GM18520 (cell line): ENCODE results near the gene DOCK9.

ENCODE experiments used
- ATAC-seq: cut with Tn5 transposase; IDR thresholded peaks from one replicate; pipeline ENCODE4 v1.9.1; 2021; ENCODE audit not compliant: unreplicated experiment

DOCK9 gene

DNA sequence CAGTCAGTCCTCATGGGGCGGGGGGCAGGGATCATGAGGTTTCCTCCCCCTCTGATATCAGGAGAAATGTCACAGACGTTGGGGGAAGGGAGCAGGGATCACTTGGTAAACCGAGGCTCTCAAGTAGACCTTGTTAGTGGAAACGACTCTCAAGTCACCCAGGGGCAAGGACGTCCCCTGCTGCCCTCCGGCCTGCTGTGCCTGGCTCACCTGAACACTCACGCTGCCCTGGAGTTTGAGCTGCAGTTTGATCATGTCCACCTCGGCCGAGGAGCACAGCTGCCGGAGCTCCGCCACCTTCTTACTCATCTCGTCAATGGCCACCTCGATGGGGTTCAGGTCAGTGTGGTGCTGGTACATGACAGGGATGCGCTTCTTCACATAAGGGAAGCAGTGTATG, 177.8 kb downstream of the DOCK9 start:
- no peak for ATAC-seq

DNA sequence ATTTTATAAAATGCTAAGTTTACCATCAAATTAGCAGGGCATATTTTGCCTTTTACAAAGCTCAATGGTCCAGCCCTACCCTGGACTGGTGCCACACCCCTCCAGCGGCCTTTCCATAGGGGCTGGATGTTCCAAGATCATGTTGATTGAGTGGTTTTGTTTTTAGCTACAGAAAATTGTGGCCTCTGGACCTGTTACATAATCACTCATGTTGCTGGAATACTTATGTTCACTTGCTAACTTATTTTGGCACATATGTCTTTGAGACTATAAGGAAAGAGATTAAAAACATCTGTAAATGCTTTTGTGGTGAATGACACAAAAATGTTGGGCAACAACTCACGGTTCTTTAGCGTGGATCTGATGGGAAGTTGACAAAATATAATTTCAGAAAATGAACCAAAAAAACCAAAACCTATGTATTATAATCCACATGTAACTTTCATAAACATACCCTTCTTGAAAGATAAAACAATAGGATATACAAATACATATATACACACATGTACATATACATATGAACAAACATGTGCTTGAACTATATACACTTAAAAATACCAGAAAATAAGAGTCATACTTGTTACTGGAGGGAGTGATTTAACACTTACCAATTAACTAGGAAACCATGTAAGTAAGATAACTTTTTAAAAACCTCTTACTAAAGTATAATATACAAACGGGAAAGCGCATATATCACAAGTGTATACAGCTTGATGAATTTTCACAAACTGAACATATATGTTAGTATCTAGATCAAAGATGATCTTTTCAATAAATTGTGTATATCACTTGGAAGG, 178.8 kb downstream of the DOCK9 start:
- ATAC-seq: no peak

DNA sequence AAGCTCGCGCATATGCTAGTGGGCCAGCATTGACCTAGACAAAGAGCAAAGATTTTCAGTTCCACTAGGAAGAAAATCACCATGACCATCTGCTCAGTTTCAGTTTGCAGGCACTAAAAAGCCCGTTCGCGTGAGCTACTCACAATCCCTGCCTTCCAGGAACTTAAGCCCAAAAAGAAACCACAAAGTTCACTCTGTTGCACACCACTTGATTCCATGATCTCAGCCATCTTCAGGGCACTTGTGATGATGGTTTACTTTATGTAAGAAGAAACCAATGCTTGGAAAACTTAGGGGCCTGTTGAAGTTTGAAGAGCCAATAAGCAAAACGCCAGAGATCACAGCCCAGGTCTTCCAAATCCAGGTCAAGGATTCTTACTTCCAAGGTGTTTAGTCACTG, 180.4 kb downstream of the DOCK9 start:
- ATAC-seq: no peak

DNA sequence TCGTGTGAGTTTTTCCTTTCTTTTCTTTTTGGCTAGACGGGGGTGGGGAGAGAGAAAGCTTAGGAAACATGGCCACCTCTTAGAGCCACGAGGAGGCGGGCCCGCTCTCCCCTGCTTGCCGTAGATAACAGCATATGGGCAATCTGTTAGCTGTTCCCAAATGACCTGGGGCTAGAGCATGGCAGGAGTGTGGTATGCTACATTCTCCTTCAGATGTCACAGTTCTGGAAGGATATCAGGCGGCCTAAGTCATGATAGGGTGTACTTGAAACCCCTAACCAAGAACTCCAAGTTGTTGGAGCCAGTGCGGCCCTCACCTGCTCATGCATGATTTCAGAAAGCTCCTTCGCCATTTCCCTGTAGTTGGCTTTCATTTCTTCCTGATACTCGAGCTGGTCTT, 181.1 kb downstream of the DOCK9 start:
- ATAC-seq: no peak

DNA sequence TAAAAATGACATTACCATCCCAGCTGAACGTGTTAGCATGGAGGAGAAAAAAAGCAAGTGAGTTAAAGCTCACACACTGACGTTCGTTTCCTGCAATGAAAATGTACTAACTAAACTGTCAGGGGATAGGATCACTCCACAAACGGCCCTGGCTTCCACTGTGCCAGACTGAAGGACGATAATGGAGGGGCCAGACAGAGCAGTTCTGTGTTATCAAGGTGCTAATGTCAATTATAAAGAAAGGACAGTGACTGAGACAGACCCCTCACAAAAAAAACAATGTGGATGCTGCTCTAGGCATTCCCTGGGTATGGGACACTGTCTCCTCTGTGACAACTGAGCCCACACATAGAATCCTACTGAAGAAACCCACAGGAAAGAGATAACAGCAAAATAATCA, 181.7 kb downstream of the DOCK9 start:
- no peak for ATAC-seq

DNA sequence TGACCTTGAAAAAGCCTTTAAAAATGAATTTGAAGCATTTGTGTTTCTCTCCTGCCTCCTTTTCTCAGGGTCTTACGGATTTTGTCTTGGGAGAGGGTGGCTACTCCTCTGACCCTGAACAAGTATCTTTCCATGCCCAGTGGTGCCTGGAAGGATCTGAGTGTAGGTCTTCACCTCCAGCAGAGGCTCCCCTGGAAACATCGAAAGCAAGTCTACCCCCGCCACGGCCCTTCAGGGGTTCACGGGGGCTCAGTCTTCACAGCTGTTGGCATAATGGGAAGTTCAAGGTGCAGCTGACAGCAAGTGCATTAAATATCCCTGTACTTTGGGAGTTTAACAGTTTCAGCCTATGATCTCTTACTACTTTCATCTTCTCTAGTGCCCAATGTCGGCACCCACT, 182.6 kb downstream of the DOCK9 start:
- ATAC-seq: no peak

DNA sequence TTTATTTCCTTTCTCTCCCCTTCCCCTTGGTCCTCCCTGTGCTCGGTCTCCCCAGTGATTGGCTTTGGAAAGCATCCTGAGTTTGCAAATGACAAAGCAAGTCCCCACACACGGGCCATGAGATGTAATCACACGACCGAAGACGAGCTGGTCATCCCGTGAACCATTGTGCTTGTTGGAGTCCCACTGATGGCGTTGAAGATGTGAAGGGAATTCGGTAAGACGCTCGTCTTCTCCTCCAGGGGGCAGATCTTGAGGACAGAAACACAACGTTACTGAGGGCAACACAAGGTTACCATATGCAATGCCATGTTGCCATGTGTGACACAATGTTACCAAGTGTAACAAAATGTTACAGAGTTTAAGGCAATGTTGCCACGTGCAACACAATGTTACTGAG, 183.4 kb downstream of the DOCK9 start:
- no peak for ATAC-seq

DNA sequence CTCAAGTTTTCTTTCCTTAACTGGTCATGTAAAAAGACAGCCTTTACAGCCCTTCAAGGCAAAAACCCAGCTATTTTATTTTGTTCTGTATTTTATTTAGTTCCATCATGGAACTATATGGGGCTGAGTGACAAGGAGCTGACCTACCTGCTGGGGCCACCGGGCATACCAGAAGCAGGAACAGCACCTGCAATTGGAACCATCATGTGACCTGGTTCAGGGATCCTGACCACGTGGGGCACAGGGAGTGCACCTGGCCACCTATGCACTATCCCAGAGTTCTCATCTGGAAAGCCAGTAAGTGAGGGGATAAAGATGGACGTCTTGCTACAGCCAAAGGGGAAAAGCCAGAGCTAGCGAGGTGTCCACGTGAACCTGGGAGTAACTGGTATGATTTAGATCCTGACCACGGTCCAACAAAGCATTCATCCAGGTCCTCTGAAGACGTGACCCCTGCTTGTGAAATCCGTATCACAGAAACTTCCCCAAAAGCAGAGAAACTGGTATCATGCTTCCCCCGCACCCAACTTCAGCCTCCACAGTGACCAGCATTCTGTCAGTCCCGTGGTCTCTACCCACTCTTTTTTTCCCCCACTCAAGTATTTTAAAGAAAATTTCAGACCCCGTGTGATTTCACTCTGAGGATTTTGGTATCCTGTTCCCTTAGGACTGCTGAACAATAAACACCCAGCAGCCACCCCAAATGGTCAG, 184.9 kb downstream of the DOCK9 start:
- no peak for ATAC-seq

DNA sequence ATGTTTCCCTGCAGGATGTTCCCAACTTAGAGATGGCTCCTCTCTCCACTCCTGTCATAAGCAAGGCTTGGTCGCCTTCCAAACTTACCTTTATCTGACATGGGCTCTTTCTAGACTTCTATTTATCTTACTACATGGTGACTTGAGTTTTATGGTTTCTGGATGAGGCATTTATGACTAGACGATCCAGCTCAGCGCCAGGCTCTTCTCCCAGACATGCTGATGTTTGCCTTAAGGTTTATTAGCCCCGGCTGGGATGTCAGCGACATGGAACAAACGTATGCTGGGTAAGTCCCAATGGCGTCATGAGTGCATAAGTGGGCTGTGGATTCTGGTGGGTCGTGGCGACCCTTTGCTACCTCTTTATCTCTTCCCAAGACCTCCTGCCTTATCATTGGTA, 185.5 kb downstream of the DOCK9 start:
- no peak for ATAC-seq

DNA sequence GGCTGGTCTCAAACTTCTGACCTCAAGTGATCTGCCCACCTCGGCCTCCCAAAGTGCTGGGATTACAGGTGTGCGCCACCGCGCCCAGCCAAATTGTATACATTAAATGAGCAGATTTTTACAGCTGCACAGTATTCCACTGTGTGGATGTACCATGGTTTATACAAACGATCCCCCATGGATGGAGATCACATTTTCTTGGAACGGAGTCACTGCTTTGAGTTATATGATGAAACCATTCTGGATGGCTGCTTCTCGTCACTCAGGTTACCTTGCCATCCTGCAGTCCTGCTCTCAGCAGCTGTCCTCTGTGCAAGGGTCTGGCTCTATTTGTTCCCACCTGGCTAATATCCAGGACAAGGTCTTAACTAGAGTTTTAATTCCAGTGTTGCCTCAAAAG, 186.3 kb downstream of the DOCK9 start:
- no peak for ATAC-seq

DNA sequence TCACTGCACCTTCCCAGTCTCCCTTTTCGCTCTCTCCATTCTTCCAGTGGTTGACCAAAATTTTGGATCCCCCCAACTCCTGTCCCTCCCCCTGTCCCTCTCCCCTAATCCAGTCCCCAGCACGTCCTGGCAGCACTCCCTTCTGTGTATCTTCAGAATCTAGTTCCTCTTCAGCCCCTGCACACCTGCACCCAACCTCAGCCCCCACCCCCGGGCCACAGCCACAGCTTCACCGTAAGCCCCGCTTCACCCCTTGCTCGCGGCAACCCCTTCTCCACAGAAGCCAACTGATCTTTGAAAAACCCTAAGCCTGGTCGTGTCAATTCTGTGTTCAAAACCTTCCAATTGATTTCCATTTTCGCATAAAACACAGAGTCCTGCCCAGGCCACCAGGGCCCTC, 189.9 kb downstream of the DOCK9 start:
- no peak for ATAC-seq

DNA sequence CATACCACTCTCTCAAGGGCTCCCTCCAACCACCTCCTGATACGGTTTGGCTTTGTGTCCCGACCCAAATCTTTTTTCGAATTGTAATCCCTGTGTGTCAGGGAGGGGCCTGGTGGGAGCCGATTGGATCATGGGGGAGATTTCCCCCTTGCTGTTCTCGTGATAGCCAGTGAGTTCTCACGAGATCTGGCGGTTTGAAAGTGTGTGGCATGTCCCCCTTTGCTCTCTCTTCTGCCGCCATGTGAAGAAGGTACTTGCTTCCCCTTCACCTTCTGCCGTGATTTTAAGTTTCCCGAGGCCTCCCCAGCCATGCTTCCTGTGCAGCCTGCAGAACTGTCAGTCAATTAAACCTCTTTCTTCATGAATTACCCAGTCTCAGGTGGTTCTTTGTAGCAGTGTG, 190.7 kb downstream of the DOCK9 start:
- no peak for ATAC-seq

DNA sequence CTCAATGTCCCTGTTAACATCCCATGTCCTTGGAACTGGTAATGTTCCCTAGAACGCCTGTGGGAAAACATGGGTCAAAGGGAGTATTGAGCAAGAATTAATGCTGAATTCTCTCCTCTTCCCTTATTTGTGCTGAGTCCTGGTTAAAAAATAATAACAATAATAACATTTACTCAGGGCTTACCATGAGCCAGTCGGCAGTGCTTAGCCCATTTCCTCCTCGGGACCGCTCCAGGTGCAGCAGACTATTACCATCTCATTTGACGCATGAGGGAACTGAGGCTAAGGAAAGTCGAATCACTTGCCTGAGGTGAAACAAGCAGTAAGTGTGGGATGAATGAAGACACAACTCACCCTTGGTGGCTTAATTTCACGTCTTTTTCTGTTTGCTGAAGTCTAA, 191.8 kb downstream of the DOCK9 start:
- ATAC-seq: no peak

DNA sequence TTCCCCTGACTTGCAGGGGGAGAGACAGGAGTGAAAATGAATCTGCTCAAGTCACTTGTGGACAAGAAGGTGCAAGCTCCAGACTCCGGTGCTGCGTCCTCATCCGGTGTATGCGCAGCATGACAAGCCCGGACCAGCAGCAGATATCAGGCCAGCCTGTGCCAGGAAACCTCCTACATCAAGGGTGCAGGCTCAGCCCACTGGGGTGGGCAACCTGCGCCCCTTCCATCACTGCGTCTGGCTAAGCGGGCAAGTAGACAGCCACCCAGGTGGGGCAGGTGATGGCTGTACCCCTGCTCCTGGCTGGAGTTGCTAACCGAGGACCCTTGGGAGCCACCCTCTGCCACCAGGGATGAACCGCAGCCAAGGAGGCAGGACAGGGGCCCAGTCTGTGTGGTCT, 192.5 kb downstream of the DOCK9 start:
- no peak for ATAC-seq

DNA sequence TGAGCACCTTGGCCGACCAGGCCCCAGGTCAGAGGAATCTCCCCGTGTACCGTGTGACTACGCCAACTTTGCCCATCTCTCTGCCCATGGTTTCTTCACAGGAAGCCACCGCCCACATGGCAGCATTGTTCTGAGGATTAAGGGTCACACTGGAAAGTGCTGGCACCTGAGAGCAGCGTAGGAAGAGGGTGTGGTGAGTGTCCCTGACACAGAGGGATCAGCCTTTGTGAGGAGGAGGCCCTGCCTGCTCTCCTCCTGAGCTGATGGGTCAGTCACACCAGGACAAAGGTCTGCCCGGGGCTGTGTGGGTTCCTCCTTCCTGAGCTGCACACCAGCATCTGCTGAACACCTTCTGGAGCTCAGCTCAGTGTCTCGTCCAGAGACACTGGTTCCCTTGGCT, 193.2 kb downstream of the DOCK9 start:
- no peak for ATAC-seq

DNA sequence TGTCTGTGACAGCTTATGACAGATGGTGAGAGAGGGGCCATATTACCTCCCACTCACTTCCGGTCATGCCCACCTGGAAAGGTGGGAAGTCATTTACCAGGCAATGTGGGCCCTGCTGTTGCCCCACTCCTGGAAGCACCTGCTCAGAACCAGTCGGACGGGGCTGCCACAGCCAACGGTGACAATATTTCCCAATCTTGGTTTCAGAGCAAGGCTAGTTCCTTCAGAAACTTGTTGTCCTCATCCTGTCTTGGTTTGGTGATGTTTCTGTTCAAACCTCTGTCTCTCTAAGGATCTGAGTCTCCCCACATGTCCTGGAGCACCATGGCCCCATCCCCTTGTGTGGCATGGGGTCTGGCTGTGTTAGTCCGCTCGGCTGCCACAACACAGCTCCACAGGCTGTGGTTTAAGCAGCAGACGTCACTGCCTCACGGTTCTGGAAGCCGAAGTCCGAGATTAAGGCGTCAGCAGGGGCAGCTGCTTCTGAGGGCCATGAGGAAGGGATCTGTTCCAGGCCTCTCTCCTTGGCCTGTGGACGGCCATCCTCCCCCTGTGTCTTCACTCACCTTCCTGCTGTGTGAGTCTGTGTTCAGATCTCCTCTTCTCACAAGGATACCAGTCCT, 193.9 kb downstream of the DOCK9 start:
- no peak for ATAC-seq

DNA sequence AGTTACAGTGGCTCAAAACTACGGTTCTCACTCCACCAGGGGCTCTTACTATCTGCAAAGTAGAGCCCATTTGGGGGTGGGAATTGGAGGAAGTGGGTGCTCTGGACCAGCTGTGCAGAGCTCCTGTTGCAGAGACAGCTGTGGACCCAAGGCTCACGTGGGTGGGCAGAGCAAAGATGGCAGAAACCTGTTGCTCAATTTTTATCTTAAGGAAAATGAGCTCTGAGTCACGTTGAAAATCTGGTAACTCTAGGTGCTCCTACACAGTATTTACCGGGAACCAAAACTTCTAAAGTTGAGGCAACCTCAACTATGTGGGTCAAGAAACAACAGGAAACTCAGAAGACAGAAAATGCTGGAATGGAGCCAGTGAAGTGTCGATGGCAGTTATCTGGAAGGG, 195.2 kb downstream of the DOCK9 start:
- ATAC-seq: no peak

DNA sequence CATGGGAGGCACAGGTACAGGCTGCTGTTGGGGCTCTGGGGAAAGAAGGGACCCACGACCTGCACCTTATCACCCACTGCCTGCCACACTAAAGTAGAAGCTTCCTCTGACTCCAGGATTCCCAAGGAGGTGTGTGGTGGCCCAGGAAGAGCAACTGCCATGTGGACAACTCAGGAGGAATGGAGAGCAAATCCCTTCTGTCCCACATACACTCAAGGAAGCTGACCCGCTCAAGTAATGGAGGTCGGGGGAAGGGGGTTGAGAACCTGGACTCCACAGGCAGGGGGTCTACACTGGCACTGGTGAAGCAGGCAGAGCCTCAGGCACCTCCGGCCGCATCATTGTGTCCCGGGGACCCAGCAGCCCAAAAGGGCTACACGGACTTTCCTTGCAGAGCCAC, 196.0 kb downstream of the DOCK9 start:
- ATAC-seq: no peak

DNA sequence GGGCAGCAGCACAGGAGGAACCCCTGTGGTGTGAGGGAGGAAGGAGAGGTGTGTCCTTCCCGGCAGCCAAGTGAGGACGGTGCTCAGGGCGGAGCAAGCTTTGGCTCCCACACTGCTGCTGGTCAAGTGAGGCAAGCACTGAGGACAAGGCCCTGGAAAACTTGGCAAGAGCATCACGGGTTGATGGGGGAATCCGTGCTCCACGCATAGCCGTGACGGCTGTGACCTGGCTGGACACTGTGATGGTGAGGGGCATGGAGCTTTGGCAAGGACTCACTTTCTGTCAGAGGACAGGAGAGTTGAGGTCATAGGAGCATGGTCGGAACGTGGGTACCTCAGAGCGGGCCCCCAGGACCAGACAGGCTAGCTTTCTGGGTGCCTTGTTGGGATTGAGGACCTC, 196.4 kb downstream of the DOCK9 start:
- ATAC-seq: no peak

DNA sequence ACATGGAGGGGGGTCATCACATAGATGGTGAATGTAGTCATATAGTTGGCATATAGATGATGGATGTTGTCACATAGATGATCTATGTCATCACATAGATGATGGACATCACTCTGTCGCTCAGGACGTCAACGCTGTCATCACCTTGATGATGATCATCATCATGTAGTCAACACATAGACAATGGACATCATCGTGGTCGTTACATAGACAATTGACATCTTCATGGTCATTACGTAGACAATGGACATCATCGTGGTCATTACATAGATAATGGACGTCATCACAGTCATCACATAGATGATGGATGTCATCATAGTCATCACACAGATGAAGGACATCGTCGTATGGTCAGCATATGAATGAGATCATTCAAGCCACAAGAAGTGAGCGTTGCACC, 196.8 kb downstream of the DOCK9 start:
- no peak for ATAC-seq

DNA sequence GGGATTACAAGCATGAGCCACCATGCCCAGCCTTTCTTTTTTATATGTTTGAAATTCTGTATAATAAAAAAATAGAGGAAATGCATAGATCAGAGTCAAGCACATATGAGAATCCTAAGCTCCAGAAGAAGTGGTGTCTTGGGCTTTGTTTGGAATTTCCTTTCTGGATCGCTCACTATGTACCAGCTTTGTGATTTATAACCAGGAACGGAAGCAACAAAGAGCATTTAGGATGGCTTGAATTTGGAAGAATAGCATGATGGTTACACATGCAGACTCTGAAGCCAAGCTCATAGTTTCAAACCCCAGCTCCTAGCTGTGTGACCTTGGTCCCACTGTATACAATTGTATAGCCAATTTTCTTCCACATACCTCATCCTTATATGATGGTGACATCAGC, 197.4 kb downstream of the DOCK9 start:
- ATAC-seq: no peak

DNA sequence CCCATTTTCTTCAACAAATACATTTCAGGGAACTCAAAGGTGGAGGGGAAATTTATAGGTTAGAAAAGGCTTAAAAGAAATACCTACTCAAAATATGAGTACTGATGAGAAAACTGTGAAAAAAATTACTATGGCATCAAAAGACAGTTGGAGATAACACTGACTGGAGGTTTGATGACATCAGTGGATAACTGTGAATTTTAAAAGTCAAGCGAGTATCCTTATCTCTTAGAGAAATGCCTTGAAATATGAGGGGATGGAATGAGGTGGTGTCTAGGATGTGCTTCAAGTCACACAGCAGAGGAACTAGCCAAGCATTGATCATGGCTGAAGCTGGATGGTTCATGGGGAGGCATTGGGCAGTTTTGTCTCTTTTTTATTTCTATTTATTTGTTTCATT, 198.2 kb downstream of the DOCK9 start:
- no peak for ATAC-seq
